ENCODE results near the gene RABL3.

DNA sequence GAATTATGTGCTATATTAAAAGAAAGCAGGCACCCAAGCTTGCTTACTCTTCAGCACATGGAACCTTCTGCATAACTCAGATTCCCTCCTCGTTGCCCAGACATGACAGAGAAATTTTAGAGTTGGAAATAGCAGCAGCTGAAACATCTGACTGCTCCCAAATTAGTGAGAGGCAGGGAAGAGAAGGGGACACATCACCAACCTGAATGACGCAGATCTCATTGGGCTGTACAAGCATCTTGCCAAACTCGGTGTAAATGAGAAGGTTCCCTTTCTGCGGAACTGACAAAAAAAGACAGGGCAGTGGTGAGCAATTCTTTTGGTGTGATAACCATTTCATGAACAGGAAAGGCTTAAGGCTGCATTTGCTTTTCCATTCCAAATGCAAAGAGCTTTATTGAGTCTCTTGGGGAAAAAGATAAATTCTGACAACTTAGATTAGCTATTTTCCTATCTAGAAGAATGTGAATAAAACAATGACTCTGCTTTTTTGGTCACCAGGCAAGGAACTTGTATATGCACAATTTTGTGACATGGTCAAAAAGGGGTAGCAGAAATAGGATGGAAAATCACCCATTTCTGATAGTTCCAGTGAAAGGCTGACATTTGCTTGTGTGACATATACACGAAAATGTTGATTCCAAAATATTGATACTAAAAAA, 95.4 kb downstream of the RABL3 start:
- no peak for TF ChIP-seq CTCF (IDR thresholded peaks at IDR 0.05)
- no peak for TF ChIP-seq POLR2AphosphoS5 (IDR thresholded peaks at IDR 0.05)
- no peak for TF ChIP-seq POLR2A (IDR thresholded peaks at IDR 0.05)
- no peak for TF ChIP-seq EP300 (IDR thresholded peaks at IDR 0.05)

Measured in upper lobe of left lung (tissue), 4 donors.